EH (cell line): ENCODE measurements around the gene ADAM12.

Source experiments
- DNase-seq: peaks from one replicate; pipeline ENCODE4 v3.0.0-alpha.2; 2015; ENCODE audit warnings: low read depth

Gene ADAM12

GRCh38 chr10:126114884-126115555 lies 273.3 kb downstream of the ADAM12 start:
- no peak for DNase-seq

DNA sequence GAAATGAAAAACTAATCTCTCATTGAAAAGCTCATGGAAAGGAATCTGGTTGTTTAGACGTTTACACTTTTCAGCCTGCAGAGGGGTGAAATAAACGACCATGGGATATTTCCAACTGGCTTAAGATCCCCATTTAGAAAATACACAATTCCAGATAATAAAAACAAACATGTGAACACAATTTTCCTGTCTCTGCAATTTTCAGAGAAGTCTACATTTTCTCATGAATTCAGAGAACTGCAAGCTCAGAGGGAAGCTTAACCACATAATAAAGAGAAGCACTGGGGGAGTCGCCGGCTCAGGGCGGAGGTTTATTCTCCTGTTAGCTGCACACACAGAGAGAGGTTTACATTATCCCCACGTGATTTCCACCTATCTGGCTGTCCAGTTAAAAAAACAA lies 276.8 kb downstream of the ADAM12 start:
- DNase-seq = no peak

DNA sequence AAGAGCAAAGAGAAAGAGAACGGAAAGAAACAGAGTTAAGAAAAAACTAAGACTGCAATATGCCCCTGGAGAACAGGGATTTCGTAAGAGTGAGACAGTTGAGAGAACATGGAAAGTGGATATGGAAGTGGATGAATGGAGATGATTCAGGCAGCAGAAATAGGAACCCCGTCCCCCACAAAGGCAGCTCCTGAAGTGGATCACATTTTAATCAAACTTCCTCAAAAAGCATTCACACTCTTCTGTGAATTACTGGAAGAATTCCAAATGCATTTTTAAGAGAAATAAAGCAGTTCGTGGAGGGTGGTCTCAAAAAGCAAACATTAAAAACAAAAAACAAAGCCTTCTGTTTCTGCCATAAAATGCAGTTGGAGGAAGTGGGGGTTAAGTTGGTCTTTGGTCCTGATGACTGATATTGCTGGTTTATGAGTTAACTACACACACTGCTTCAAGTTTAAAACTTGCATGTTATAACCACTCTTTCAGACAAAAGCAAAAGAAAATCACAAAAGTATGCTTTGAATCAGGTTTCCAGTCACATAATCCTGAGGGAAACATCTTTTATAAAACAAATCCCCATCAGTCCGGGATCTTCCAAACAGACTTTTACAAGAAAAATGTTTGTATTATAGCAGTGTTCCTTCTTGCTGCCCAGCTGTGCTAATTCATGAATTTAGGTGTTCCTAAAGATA lies 277.6 kb downstream of the ADAM12 start:
- peak; percentile 39 for DNase-seq

- DNase-seq = no peak
These were observed 278.4 kb downstream of the ADAM12 start for GRCh38 chr10:126109893-126110292.

- DNase-seq = no peak
These were observed 279.6 kb downstream of the ADAM12 start for GRCh38 chr10:126108693-126109092.

GRCh38 chr10:126104767-126105166 lies 283.5 kb downstream of the ADAM12 start:
- DNase-seq = no peak

DNA sequence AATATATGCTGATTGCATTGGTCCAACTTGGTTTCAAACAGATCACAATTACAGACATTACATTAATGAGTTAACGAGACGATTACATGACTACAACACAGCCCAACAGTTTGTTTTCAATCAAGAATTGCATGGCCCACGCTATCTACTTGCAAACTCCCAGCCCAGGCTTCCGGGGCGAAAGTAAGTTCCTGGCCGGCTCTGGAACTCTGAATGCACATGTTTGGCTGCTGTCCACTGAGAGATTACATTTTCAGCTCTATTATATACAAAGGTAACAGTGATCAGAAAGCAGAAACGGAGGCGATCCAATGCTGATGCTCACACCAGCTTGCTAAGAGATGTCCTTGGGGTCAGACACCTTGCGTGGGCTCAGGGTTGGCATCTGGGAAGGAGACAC lies 285.6 kb downstream of the ADAM12 start:
- no peak for DNase-seq

- DNase-seq = no peak
These were observed 286.5 kb downstream of the ADAM12 start for GRCh38 chr10:126101736-126102135.

DNA sequence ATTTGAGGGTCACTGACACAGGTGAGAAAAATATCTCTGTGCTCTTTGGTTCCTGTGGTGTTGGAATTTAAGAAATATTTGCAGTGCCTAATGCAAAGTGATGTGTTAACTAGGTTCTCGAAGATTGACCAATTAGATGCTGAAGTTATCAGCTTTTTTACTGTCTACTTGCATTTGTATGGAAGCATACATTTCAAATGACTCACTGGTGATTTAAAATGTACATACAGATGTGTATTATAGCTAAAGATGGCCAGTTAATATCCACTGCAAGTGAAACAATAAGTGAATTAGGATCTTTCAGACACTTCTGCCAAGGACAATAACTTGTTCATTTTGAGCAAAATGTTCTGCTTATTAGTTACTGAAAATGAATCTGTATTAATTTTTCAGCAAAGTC lies 287.0 kb downstream of the ADAM12 start:
- peak; percentile 11 for DNase-seq

- DNase-seq = no peak
These were observed 288.9 kb downstream of the ADAM12 start for GRCh38 chr10:126099366-126099765.

DNA sequence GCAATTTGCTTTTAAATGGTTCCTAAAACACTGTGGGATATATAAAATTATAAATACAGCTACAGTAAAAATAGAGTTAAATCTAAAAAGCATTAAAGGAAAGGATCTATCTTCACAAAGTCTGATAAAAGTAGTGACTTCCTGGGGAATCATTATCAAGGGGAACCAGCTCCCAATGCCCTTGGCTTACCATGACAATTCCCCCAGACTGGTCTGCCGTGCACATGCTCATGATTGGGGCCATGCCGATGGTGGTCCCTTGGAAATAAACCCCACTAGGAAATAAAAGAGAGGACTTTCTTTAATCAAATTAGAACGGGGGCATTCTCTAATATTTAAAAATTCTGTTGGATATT lies 290.1 kb downstream of the ADAM12 start:
- DNase-seq = no peak

DNA sequence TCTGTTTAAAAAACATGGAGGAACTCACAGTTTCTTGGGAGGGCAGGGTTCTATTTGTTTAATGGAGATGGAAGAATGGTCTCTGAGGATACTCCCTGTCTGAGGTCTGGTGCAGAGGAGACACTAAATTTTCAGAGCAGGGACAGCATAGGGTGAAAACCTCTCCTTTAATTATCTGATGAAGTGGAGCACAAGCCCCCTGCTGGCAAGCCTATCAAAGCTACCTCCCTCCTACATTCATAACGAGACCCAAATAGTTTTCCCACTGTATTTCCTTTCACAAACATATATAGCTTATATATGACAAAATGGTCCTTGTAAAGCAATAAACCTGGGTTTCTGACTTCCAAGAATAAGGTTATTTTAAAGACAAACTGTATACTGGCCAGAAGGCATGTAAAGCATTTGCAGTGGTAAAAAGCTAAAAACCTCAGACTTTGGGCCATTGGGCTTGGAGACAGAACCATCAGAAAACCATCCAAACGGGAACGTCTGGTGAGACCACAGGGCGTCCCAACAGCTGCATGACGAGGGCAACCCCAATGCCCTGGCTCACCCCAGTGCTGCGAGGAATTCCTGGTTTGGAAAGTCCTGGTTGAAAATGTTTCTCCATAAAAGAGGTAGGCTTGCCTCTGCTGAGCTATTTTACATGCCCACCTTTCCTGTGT lies 290.6 kb downstream of the ADAM12 start:
- DNase-seq = peak; percentile 11

DNA sequence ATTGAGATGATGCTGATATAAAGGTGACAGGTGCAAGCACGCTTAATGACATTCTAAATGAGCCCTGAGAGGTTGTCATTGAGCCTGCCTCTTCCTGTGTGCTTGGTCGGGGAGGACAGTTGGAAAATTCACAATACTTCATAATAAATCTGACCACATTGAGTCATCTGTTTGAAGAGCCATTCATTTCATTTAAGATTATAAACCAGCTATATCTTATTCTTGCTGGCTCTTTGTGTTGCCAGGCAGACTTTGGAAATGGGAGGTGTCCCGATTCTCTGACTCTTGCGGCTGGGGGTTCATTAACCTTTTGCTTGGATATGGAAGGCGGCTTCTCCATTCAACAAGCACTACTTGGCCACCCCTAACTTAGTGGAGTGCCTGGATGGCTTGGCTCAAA lies 293.7 kb downstream of the ADAM12 start:
- peak; percentile 25 for DNase-seq

DNA sequence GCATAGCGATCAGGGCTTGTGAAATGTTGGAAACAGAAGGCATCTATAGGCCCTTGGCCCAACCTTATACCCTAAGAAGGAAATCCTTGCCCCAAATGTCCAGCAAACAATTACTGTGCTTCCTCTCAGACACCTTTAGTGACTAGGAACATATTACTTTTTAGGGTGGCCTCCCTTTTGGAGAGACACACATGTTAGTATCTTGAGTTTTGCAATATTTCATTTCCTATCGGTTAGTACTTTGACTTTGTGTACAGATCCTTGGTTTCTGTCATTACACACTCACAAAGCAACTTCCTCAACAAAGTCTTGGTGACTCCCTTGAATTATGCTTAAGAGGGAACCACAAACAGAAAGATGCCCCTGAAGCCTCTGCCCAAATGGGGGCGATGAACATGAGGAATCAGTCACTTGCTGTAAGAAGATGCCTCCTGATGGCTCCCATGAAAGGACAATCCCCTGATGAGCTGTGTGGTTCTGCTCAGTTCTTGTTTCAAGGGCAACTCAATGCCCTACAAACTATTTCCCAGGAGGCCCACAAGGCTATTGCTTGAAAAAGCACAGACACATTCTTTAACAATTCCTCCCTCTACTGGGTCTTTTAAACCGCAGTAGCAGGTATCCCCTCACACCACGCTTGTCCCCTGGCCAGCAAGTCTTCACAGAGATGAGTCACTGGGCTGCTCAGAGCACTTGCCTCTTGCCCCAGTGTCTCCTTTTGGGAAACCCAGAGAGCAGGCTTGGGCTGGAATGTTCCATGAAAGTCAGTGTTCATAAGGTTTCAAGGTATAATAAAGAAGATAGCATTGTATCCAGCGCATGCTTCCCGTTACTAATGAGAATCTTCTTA lies 295.7 kb downstream of the ADAM12 start:
- DNase-seq = peak; percentile 67

GRCh38 chr10:126090911-126091728 lies 297.2 kb downstream of the ADAM12 start:
- peak; percentile 97 for DNase-seq

DNA sequence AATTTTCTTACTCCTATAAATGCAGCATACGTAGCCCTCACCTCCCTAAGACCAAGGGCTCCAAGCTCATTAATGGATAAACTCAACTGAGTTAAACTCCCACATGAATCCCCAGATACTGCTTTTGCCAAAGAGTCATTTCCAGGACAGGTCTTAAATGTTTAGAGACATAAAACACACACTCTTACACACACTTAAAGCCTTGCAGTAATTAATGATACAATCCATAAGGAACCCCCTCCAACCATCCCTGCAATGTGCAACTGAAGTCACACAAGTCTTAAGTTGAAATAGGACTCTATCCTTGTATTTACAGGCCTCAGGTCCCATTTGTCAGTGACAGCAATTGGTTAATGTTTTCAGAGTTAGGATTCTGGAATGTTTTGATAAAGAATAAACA lies 297.8 kb downstream of the ADAM12 start:
- no peak for DNase-seq

GRCh38 chr10:126087796-126088505 lies 300.3 kb downstream of the ADAM12 start:
- DNase-seq = peak; percentile 75

DNA sequence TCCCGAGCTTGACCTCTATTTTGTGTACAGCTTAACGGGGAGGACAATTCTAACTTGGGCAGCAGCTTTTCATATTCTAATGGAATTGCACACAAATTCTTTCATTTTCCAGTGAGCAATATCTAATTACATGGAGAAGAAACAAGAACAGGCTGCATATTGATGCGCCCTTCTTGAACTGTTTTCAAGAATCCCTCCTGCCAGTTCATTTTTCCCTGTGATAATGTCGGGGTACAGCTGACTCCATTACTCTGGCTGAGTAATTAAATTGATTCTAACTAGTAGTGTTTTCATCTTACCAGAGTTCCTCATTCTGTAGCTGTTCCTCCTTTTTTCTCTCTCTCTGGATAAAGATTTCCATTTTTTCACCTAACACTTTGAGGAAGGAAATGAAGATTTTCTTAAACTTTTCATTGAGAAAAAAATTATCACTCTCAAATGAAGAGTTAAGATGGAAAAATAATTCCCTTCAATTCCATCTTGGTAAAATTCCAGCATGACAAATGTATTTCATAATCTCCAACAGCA lies 301.1 kb downstream of the ADAM12 start:
- no peak for DNase-seq

GRCh38 chr10:126085806-126086205 lies 302.5 kb downstream of the ADAM12 start:
- no peak for DNase-seq

GRCh38 chr10:126084369-126084768 lies 303.9 kb downstream of the ADAM12 start:
- no peak for DNase-seq

GRCh38 chr10:126083009-126083408 lies 305.3 kb downstream of the ADAM12 start:
- no peak for DNase-seq
